Esophagus squamous epithelium (tissue), 4 donors: ENCODE measurements around the gene TBATA.

Experiments used
- CTCF ChIP-seq, 6 experiments: fragments of 450-650 bp in 4 of 6; fragments of 200-600 bp in 2 of 6; sonication (generic) in 2 of 6; IDR thresholded peaks; one replicate each; pipeline ENCODE4 v1.5.1; 2016 to 2019; ENCODE audit warnings: antibody characterized with exemption in 6 of 6, mild to moderate bottlenecking in 4 of 6, moderate library complexity in 4 of 6
- POLR2A ChIP-seq, 4 donors: fragments of 450-650 bp; IDR thresholded peaks; one replicate each; pipeline ENCODE4 v1.6.1; 2017; ENCODE audit warnings: antibody characterized with exemption in 4 of 4, mild to moderate bottlenecking in 4 of 4, moderate library complexity in 3 of 4

- no peak for TF ChIP-seq CTCF (IDR thresholded peaks at IDR 0.05)
- TF ChIP-seq POLR2A (IDR thresholded peaks at IDR 0.05): no peak
Measured at GRCh38 chr10:70778267-70778924, 6.8 kb downstream of the TBATA start.
